Measurements from ENCODE around the gene KNTC1. TPM values are rescaled to one million over a fixed set of nuclear protein-coding genes. Genes with fewer than 3 reads are reported as not detected.
"Not testable (repeated sequence)": the region's sequence is repeated elsewhere in the genome, so short reads cannot be mapped to it uniquely, and the experiment has no call there.

Gene KNTC1
- total RNA-seq, 2 donors from 2014 or later: 86.7 to 115 TPM

DNA sequence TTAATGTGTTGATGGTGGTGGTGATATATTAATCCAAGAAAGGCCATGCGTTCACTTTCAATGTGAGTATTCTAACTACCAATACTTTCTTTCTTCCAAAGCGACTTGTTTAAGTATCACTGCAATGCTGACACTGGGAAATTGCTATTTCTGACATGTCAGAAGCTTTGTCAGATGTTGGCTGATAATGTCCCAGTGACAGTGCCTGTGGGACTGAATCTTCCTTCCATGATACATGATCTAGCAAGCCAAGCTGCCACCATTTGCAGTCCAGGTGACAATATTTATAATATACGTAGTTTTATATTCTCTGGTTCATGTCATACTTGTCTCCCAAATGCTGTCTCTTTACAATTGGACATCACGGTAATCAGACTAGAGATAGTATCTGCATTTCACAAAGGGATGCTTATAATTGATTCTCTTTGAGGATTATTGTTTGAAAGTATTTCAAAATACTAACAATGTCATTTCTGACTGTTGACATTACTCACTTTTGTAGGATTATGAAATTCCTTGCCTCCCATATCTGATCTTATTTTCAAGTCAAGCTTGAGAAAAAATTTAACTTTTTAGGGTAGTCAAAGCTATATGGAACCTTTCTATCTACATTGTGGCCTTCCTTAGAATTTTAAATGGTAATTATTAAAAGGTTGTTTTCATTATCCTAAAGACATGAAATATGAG, 57.3 kb downstream of the KNTC1 start:
- Histone ChIP-seq H3K27ac (ENCODE audit: low read depth, low read length) (no peak overlapping the region), H3K27me3 (ENCODE audit: control insufficient read depth, insufficient read depth, low read length, poor library complexity, severe bottlenecking) (no peaks in the 10 kb centered on the region), H3K36me3 (ENCODE audit: control insufficient read depth, insufficient read depth, low read length) (peaks cover 87% of the 10 kb centered on the region), H3K4me1 (ENCODE audit: control insufficient read depth, insufficient read depth, low read length) (no peaks in the 10 kb centered on the region), H3K4me3 (ENCODE audit: low read length) (no peak overlapping the region), H3K9me3 (ENCODE audit: control insufficient read depth, low read length) (no peaks in the 10 kb centered on the region), H3K9ac (ENCODE audit: extremely low read depth, low read length, poor library complexity, severe bottlenecking) (no peak overlapping the region)
- no peak for DNase-seq
- TF ChIP-seq CTCF (conservative IDR thresholded peaks at IDR 0.05): no peak
- H3K9me3 Mint-ChIP-seq: no peaks in the 10 kb centered on the region
- 88 to 96% methylated on average over 1 to 4 of the region's 4 CpGs for WGBS, 2 experiments (ENCODE audit: insufficient coverage in 1 of 2, insufficient read length in 1 of 2)
- H3K4me3 Mint-ChIP-seq: no peak overlapping the region
- no peaks in the 10 kb centered on the region for H3K4me1 Mint-ChIP-seq
- H3K36me3 Mint-ChIP-seq (ENCODE audit: low read depth): peaks cover 76% of the 10 kb centered on the region
- H3K27me3 Mint-ChIP-seq (ENCODE audit: insufficient read depth): no peaks in the 10 kb centered on the region
- H3K27ac Mint-ChIP-seq: no peak overlapping the region

- DNase-seq: no peak
- Histone ChIP-seq H3K27ac (ENCODE audit: low read depth, low read length) (no peak overlapping the region), H3K27me3 (ENCODE audit: control insufficient read depth, insufficient read depth, low read length, poor library complexity, severe bottlenecking) (no peaks in the 10 kb centered on the region), H3K9ac (ENCODE audit: extremely low read depth, low read length, poor library complexity, severe bottlenecking) (no peak overlapping the region), H3K4me3 (ENCODE audit: low read length) (no peak overlapping the region), H3K4me1 (ENCODE audit: control insufficient read depth, insufficient read depth, low read length) (no peaks in the 10 kb centered on the region), H3K36me3 (ENCODE audit: control insufficient read depth, insufficient read depth, low read length) (peaks cover 67% of the 10 kb centered on the region), H3K9me3 (ENCODE audit: control insufficient read depth, low read length) (no peaks in the 10 kb centered on the region)
- Mint-ChIP-seq H3K27ac (no peak overlapping the region), H3K9me3 (no peaks in the 10 kb centered on the region), H3K4me1 (no peaks in the 10 kb centered on the region), H3K4me3 (no peak overlapping the region), H3K36me3 (ENCODE audit: low read depth) (peaks cover 60% of the 10 kb centered on the region), H3K27me3 (ENCODE audit: insufficient read depth) (no peaks in the 10 kb centered on the region)
- 97 to 98% methylated on average over 4 to 7 of the region's 7 CpGs for WGBS, 2 experiments (ENCODE audit: insufficient coverage in 1 of 2, insufficient read length in 1 of 2)
- no peak for TF ChIP-seq CTCF (conservative IDR thresholded peaks at IDR 0.05)
Observed at GRCh38 chr12:122590990-122591389, 63.9 kb downstream of the KNTC1 start.

DNA sequence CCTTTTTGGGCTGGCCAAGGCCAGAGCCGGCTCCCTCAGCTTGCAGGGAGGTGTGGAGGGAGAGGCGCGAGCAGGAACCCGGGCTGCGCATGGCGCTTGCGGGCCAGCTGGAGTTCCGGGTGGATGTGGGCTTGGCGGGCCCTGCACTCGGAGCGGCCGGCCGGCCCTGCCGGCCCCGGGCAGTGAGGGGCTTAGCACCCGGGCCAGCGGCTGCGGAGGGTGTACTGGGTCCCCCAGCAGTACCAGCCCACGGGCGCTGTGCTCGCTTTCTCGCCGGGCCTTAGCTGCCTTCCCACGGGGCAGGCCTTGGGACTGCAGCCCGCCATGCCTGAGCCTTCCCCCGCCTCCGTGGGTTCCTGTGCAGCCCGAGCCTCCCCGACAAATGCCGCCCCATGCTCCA, 64.9 kb downstream of the KNTC1 start:
- H3K36me3 Mint-ChIP-seq (ENCODE audit: low read depth): peaks cover 54% of the 10 kb centered on the region
- peaks cover 66% of the 10 kb centered on the region for H3K36me3 ChIP-seq (ENCODE audit: control insufficient read depth, insufficient read depth, low read length)
- H3K27ac Mint-ChIP-seq; H3K27me3 Mint-ChIP-seq (ENCODE audit: insufficient read depth); H3K9me3 ChIP-seq (ENCODE audit: control insufficient read depth, low read length); H3K4me3 Mint-ChIP-seq; H3K4me1 ChIP-seq (ENCODE audit: control insufficient read depth, insufficient read depth, low read length); H3K4me1 Mint-ChIP-seq; H3K27me3 ChIP-seq (ENCODE audit: control insufficient read depth, insufficient read depth, low read length, poor library complexity, severe bottlenecking); H3K27ac ChIP-seq (ENCODE audit: low read depth, low read length); H3K9ac ChIP-seq (ENCODE audit: extremely low read depth, low read length, poor library complexity, severe bottlenecking); DNase-seq; H3K4me3 ChIP-seq (ENCODE audit: low read length); H3K9me3 Mint-ChIP-seq: not testable (repeated sequence)
- whole genome bisulfite sequencing, 2 experiments (ENCODE audit: insufficient coverage in 1 of 2, insufficient read length in 1 of 2): 96 to 98% methylated on average over 11 to 30 of the region's 30 CpGs

GRCh38 chr12:122592543-122592942, 65.5 kb downstream of the KNTC1 start:
- DNase-seq; H3K4me1 ChIP-seq (ENCODE audit: control insufficient read depth, insufficient read depth, low read length); H3K4me1 Mint-ChIP-seq; H3K27ac ChIP-seq (ENCODE audit: low read depth, low read length); H3K9me3 Mint-ChIP-seq; H3K4me3 ChIP-seq (ENCODE audit: low read length); H3K27me3 ChIP-seq (ENCODE audit: control insufficient read depth, insufficient read depth, low read length, poor library complexity, severe bottlenecking); H3K27ac Mint-ChIP-seq; H3K4me3 Mint-ChIP-seq; H3K27me3 Mint-ChIP-seq (ENCODE audit: insufficient read depth); H3K9me3 ChIP-seq (ENCODE audit: control insufficient read depth, low read length); H3K9ac ChIP-seq (ENCODE audit: extremely low read depth, low read length, poor library complexity, severe bottlenecking): not testable (repeated sequence)
- H3K36me3 Mint-ChIP-seq (ENCODE audit: low read depth): peaks cover 55% of the 10 kb centered on the region
- peaks cover 64% of the 10 kb centered on the region for H3K36me3 ChIP-seq (ENCODE audit: control insufficient read depth, insufficient read depth, low read length)
- 89 to 92% methylated on average over 7 to 8 of the region's 8 CpGs for WGBS, 2 experiments (ENCODE audit: insufficient coverage in 1 of 2, insufficient read length in 1 of 2)
